ENCODE results near the gene RPS6KL1. TPM values are rescaled to one million over a fixed set of nuclear protein-coding genes. Genes with fewer than 3 reads are reported as not detected.

RPS6KL1 gene
- total RNA-seq, 2 experiments from 2014 or later: 6.0 to 6.5 TPM

DNA sequence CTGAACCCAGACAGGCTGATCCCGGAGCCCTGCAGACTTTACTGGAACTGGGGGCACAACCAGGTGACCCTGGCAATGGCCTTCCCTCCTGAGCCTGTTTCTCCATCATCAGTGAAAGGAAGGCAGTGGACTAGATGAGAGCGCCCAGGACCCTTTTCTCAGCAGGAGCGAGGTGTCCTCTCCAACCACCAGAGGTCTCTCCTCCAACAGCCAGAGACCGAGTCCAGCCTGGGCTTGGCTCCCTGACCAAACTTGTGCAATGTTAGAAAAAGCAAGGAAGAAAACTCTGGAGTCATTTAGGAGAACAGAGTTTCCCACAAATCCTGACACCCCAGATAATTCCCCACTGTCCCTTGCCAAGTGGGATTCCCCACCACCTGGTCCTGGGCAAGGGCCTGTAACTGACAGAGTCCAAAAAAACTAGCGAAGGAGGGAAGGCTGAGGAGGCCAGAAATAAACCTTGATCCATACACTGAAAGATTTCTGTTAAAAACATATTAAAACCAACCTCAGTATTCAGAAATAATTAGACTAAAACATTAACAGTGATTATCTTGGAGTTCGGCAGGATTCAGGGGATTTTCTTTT, 9.0 kb downstream of the RPS6KL1 start:
- Mint-ChIP-seq H3K27me3 (no peaks in the 10 kb centered on the region), H3K9me3 (no peaks in the 10 kb centered on the region), H3K36me3 (no peaks in the 10 kb centered on the region), H3K4me1 (no peaks in the 10 kb centered on the region), H3K4me3 (no peak overlapping the region), H3K27ac (no peak overlapping the region)
- DNase-seq: no peak

DNA sequence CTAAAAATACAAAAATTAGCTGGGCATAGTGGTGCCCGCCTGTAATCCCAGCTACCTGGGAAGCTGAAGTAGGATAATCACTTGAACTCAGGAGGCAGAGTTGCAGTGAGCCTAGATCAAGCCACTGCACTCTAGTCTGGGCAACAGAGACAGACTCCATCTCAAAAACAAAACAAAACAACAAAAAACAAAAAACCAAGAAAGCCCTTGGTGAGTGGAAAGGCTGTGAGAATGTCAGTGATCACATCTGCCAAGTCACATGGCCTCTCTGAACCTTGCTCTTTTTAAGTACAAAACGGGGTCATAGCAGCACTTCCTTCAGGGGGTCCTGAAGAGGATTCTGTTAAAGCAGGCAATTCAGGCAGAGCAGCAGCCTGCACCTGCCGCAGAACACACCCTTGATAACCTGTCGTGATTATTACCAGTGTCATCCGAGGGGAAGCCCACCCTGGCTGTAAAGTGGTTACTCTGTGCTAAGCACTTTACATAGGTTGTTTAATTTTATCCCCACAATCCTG, 9.6 kb downstream of the RPS6KL1 start:
- no peak overlapping the region for H3K4me3 Mint-ChIP-seq
- DNase-seq: no peak
- no peaks in the 10 kb centered on the region for H3K9me3 Mint-ChIP-seq
- H3K36me3 Mint-ChIP-seq: no peaks in the 10 kb centered on the region
- no peak overlapping the region for H3K27ac Mint-ChIP-seq
- no peaks in the 10 kb centered on the region for H3K27me3 Mint-ChIP-seq
- no peaks in the 10 kb centered on the region for H3K4me1 Mint-ChIP-seq

GRCh38 chr14:74912801-74913200, 10.3 kb downstream of the RPS6KL1 start:
- Mint-ChIP-seq H3K36me3 (no peaks in the 10 kb centered on the region), H3K9me3 (no peaks in the 10 kb centered on the region), H3K4me3 (no peak overlapping the region), H3K27me3 (no peaks in the 10 kb centered on the region), H3K4me1 (no peaks in the 10 kb centered on the region), H3K27ac (no peak overlapping the region)
- no peak for DNase-seq

GRCh38 chr14:74912111-74912510, 10.9 kb downstream of the RPS6KL1 start:
- no peak overlapping the region for H3K27ac Mint-ChIP-seq
- no peak overlapping the region for H3K4me3 Mint-ChIP-seq
- H3K36me3 Mint-ChIP-seq: no peaks in the 10 kb centered on the region
- H3K9me3 Mint-ChIP-seq: no peaks in the 10 kb centered on the region
- H3K4me1 Mint-ChIP-seq: no peaks in the 10 kb centered on the region
- no peaks in the 10 kb centered on the region for H3K27me3 Mint-ChIP-seq
- no peak for DNase-seq

GRCh38 chr14:74911704-74912103, 11.4 kb downstream of the RPS6KL1 start:
- H3K4me1 Mint-ChIP-seq: no peaks in the 10 kb centered on the region
- H3K9me3 Mint-ChIP-seq: no peaks in the 10 kb centered on the region
- no peaks in the 10 kb centered on the region for H3K36me3 Mint-ChIP-seq
- H3K27ac Mint-ChIP-seq: no peak overlapping the region
- H3K27me3 Mint-ChIP-seq: no peaks in the 10 kb centered on the region
- DNase-seq: no peak
- H3K4me3 Mint-ChIP-seq: no peak overlapping the region

DNA sequence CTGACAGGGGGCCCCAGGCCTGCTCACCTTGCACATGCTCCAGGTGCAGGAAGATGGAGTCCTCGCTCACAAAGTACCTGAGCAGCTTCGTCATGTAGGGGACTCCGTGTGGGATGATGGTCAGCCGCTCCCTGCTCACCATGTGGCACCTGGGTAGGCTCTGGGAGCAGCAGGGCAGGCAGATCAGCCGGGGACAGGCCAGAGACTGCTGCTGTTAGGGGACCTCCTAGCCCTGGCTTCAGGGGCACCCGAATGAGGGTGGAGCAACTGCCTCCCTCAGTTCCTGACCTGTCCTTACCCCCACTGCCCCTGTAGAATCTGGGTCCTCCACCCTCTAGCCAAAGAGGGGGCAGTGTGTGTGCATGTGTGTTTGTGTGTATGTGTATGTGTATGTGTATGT, 11.8 kb downstream of the RPS6KL1 start:
- Mint-ChIP-seq H3K4me3 (no peak overlapping the region), H3K27ac (no peak overlapping the region), H3K36me3 (no peaks in the 10 kb centered on the region), H3K4me1 (peaks cover 2% of the 10 kb centered on the region), H3K9me3 (no peaks in the 10 kb centered on the region), H3K27me3 (no peaks in the 10 kb centered on the region)
- no peak for DNase-seq

DNA sequence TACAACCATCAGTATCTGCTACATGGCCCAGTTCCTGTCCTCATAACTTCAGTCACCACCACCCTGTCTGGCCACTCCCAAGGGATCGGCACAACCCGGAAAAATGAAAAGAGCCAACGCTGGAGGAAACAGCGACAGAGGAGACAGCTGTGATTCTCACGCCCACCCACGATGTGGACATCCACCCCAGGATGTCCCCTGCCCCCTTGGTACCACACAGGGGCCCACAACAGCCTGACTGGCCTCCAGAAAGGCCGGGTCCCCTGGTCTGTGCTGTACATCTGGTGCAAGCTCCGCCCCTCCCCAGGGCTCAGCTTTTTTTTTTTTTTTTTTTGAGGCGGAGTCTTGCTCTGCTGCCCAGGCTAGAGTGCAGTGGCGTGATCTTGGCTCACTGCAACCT, 12.5 kb downstream of the RPS6KL1 start:
- no peaks in the 10 kb centered on the region for H3K9me3 Mint-ChIP-seq
- DNase-seq: no peak
- peaks cover 2% of the 10 kb centered on the region for H3K4me1 Mint-ChIP-seq
- no peak overlapping the region for H3K4me3 Mint-ChIP-seq
- no peaks in the 10 kb centered on the region for H3K27me3 Mint-ChIP-seq
- peaks cover 3% of the 10 kb centered on the region for H3K36me3 Mint-ChIP-seq
- H3K27ac Mint-ChIP-seq: no peak overlapping the region

GRCh38 chr14:74909911-74910310, 13.1 kb downstream of the RPS6KL1 start:
- DNase-seq: no peak
- no peak overlapping the region for H3K27ac Mint-ChIP-seq

GRCh38 chr14:74909501-74909900, 13.6 kb downstream of the RPS6KL1 start:
- Mint-ChIP-seq H3K4me3 (no peak overlapping the region), H3K9me3 (no peaks in the 10 kb centered on the region), H3K27me3 (no peaks in the 10 kb centered on the region), H3K36me3 (peaks cover 3% of the 10 kb centered on the region), H3K27ac (no peak overlapping the region), H3K4me1 (peaks cover 4% of the 10 kb centered on the region)
- DNase-seq: no peak

More at GRCh38 chr14:74909911-74910310, 13.1 kb downstream of the RPS6KL1 start:
- Mint-ChIP-seq H3K36me3 (peaks cover 3% of the 10 kb centered on the region), H3K4me1 (peaks cover 2% of the 10 kb centered on the region), H3K27me3 (no peaks in the 10 kb centered on the region), H3K4me3 (no peak overlapping the region), H3K9me3 (no peaks in the 10 kb centered on the region)

GRCh38 chr14:74908861-74909341, 14.2 kb downstream of the RPS6KL1 start:
- no peak overlapping the region for H3K27ac Mint-ChIP-seq
- DNase-seq: no peak
- H3K36me3 Mint-ChIP-seq: peaks cover 3% of the 10 kb centered on the region
- no peaks in the 10 kb centered on the region for H3K9me3 Mint-ChIP-seq
- no peak overlapping the region for H3K4me3 Mint-ChIP-seq
- peaks cover 4% of the 10 kb centered on the region for H3K4me1 Mint-ChIP-seq
- no peaks in the 10 kb centered on the region for H3K27me3 Mint-ChIP-seq

DNA sequence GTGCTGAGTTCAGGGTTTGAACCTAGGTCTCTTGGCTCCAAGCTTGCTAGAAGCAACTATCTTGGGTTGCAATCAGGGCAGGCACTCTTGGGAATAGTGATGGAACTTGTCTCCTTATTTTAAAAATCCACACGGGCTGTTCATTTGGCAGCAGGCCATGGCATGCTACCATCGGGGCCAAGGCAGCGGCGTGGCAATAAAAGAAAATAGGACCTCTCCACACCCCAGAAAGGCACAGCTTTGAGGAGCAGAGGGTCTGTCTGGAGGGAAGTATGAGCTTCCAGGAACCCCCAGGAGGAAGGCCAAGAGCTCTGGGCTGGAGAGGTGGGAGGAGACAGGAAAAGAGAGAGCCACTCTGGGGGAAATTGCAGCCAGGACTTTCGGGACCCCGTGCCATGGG, 15.3 kb downstream of the RPS6KL1 start:
- H3K27me3 Mint-ChIP-seq: no peaks in the 10 kb centered on the region
- H3K4me1 Mint-ChIP-seq: peaks cover 4% of the 10 kb centered on the region
- no peak overlapping the region for H3K27ac Mint-ChIP-seq
- H3K36me3 Mint-ChIP-seq: peaks cover 3% of the 10 kb centered on the region
- no peak overlapping the region for H3K4me3 Mint-ChIP-seq
- DNase-seq: no peak
- H3K9me3 Mint-ChIP-seq: no peaks in the 10 kb centered on the region

DNA sequence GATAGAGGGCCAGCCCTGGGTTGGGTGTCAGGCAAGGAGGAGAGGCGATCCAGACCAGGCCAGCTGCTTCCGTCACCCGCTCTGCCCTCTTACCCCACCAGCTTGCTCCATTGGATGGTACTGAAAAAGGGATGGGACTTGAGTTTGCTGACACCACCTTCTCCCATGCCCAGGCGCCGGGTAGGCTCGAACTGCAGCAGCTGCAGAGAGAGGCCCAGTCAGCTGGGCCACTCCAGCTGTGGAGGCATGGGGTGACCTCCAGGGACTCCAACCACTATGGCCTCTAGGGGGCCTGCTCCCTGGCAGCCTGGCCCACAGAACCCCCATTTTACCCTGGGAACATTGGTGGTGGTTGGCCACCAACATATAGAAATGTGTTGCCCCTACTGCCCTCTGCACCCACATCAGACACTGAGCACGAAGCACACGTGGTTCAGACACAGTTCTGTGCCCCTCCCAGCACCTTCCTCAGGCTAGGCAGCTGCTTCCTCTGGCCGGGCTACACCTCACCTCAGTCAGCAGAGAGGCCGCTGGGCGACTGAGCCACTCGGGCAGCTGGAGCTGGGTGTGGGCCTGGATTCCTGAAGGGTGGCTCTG, 16.0 kb downstream of the RPS6KL1 start:
- Mint-ChIP-seq H3K4me1 (peaks cover 4% of the 10 kb centered on the region), H3K36me3 (peaks cover 3% of the 10 kb centered on the region), H3K27me3 (no peaks in the 10 kb centered on the region), H3K9me3 (no peaks in the 10 kb centered on the region), H3K4me3 (no peak overlapping the region), H3K27ac (no peak overlapping the region)
- no peak for DNase-seq

GRCh38 chr14:74905595-74906142, 17.4 kb downstream of the RPS6KL1 start:
- H3K36me3 Mint-ChIP-seq: peaks cover 5% of the 10 kb centered on the region
- H3K9me3 Mint-ChIP-seq: no peaks in the 10 kb centered on the region
- H3K27me3 Mint-ChIP-seq: no peaks in the 10 kb centered on the region
- H3K27ac Mint-ChIP-seq: peak overlapping the region; percentile 54
- H3K4me1 Mint-ChIP-seq: peaks cover 4% of the 10 kb centered on the region
- H3K4me3 Mint-ChIP-seq: no peak overlapping the region
- DNase-seq: peak; percentile 73

GRCh38 chr14:74904635-74905503, 18.2 kb downstream of the RPS6KL1 start:
- no peak overlapping the region for H3K4me3 Mint-ChIP-seq
- peaks cover 4% of the 10 kb centered on the region for H3K4me1 Mint-ChIP-seq
- H3K9me3 Mint-ChIP-seq: no peaks in the 10 kb centered on the region
- DNase-seq: no peak
- no peaks in the 10 kb centered on the region for H3K27me3 Mint-ChIP-seq
- H3K36me3 Mint-ChIP-seq: peaks cover 5% of the 10 kb centered on the region
- H3K27ac Mint-ChIP-seq: peak overlapping the region; percentile 50
